Measurements from ENCODE around the gene GRIK3.

- TF ChIP-seq CTCF (IDR thresholded peaks at IDR 0.05; ENCODE audit: insufficient read depth, low read length) (no peak), GABPA (IDR thresholded peaks at IDR 0.05; ENCODE audit: low read depth) (no peak), POLR2AphosphoS5 (IDR thresholded peaks at IDR 0.05; ENCODE audit: low read depth) (no peak), SPI1 (IDR thresholded peaks at IDR 0.05; ENCODE audit: borderline replicate concordance, low read depth) (no peak)
- TF ChIP-seq, protein P1, sequence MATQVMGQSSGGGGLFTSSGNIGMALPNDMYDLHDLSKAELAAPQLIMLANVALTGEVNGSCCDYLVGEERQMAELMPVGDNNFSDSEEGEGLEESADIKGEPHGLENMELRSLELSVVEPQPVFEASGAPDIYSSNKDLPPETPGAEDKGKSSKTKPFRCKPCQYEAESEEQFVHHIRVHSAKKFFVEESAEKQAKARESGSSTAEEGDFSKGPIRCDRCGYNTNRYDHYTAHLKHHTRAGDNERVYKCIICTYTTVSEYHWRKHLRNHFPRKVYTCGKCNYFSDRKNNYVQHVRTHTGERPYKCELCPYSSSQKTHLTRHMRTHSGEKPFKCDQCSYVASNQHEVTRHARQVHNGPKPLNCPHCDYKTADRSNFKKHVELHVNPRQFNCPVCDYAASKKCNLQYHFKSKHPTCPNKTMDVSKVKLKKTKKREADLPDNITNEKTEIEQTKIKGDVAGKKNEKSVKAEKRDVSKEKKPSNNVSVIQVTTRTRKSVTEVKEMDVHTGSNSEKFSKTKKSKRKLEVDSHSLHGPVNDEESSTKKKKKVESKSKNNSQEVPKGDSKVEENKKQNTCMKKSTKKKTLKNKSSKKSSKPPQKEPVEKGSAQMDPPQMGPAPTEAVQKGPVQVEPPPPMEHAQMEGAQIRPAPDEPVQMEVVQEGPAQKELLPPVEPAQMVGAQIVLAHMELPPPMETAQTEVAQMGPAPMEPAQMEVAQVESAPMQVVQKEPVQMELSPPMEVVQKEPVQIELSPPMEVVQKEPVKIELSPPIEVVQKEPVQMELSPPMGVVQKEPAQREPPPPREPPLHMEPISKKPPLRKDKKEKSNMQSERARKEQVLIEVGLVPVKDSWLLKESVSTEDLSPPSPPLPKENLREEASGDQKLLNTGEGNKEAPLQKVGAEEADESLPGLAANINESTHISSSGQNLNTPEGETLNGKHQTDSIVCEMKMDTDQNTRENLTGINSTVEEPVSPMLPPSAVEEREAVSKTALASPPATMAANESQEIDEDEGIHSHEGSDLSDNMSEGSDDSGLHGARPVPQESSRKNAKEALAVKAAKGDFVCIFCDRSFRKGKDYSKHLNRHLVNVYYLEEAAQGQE (IDR thresholded peaks at IDR 0.05; ENCODE audit: insufficient replicate concordance, low read depth): no peak
These were observed 121.9 kb downstream of the GRIK3 start for GRCh38 chr1:36912365-36912865.
